A549 (cell line): Measurements from ENCODE around the gene PDE4D. TPM values are rescaled to one million over a fixed set of nuclear protein-coding genes. Genes with fewer than 3 reads are reported as not detected.

ENCODE experiments used
- ATAC-seq, 2 experiments: fragments of 200-7000 bp in 1 of 2; fragments of >200 bp in 1 of 2; cut with Nextera tagmentation in 1 of 2; cut with Tn5 transposase in 1 of 2; 3 replicates each; pipeline versions ENCODE4 v1.8.0 to v1.9.1; 2018 to 2020; ENCODE audit warnings: mild to moderate bottlenecking in 1 of 2, moderate library complexity in 1 of 2
- CTCF ChIA-PET: fragments of 300-600 bp; sonication (Branson Sonifier 250); formaldehyde crosslinking; extraction: SDS; loops from one replicate; lab custom pipeline; 2021; ENCODE audit warnings: antibody characterized with exemption, inconsistent platforms; lab: Yijun Ruan, JAX
- POLR2A ChIA-PET: fragments of 350-600 bp; formaldehyde crosslinking; extraction: SDS; loops from one replicate; lab custom pipeline; 2021; ENCODE audit warnings: antibody characterized with exemption, inconsistent platforms; lab: Yijun Ruan, JAX
- DNase-seq, 2 experiments: peaks; one replicate each; pipeline versions ENCODE4 v3.0.0 to v3.0.0-alpha.2; 2011 to 2016; ENCODE audit warnings: low read depth in 1 of 2, low spot score in 1 of 2
- FAIRE-seq: peaks from 2 replicates; lab custom pipeline; 2011; peaks lifted over from hg19 to GRCh38; lab: Jason Lieb, UNC
- H3K27ac ChIP-seq, 2 experiments: fragments of >200 bp; sonication (Bioruptor Twin); formaldehyde crosslinking; 3 replicates each; pipeline ENCODE4 v1.5.1; 2016 to 2017
- H3K4me1 ChIP-seq: fragments of >200 bp; sonication (Bioruptor Twin); formaldehyde crosslinking; 3 replicates; pipeline ENCODE4 v1.6.1; 2016
- H3K4me2 ChIP-seq: fragments of >200 bp; sonication (Bioruptor Twin); formaldehyde crosslinking; 3 replicates; pipeline ENCODE4 v1.6.1; 2016
- H3K4me3 ChIP-seq: fragments of >200 bp; sonication (Bioruptor Twin); formaldehyde crosslinking; 3 replicates; pipeline ENCODE4 v1.5.1; 2016
- H3K9me3 ChIP-seq: fragments of >200 bp; sonication (Bioruptor Twin); formaldehyde crosslinking; 3 replicates; pipeline ENCODE4 v1.6.1; 2016
- CEBPB ChIP-seq, 2 experiments: fragments of >200 bp in 1 of 2; sonication (Bioruptor Twin) in 1 of 2; formaldehyde crosslinking in 1 of 2; IDR thresholded peaks; 2 replicates each; pipeline ENCODE4 v1.6.1; 2012 to 2016
- EHF ChIP-seq: fragments of 250-450 bp; sonication (Bioruptor Pico); IDR thresholded peaks from 2 replicates; pipeline ENCODE4 v1.5.0; 2020; ENCODE audit warnings: mild to moderate bottlenecking
- ESRRA ChIP-seq: fragments of 150-350 bp; IDR thresholded peaks from 2 replicates; pipeline ENCODE4 v1.6.1; 2014; ENCODE audit warnings: mild to moderate bottlenecking, low read length, borderline replicate concordance
- FOSL2 ChIP-seq, 2 experiments: fragments of 450-650 bp in 1 of 2; fragments of >200 bp in 1 of 2; sonication (Bioruptor Twin) in 1 of 2; formaldehyde crosslinking; IDR thresholded peaks; 2 replicates each; pipeline versions ENCODE4 v1.5.0 to v1.6.1; 2016 to 2020; ENCODE audit warnings: mild to moderate bottlenecking in 1 of 2, moderate library complexity in 1 of 2
- FOXS1 ChIP-seq: fragments of 250-450 bp; sonication (Bioruptor Pico); IDR thresholded peaks from 2 replicates; pipeline ENCODE4 v1.5.0; 2020; ENCODE audit warnings: mild to moderate bottlenecking, moderate library complexity
- GATA3 ChIP-seq: IDR thresholded peaks from 2 replicates; pipeline ENCODE4 v1.6.1; 2012; ENCODE audit warnings: borderline replicate concordance
- HDAC2 ChIP-seq: fragments of 200-600 bp; sonication (generic); IDR thresholded peaks from 2 replicates; pipeline ENCODE4 v1.6.1; 2016
- HEYL ChIP-seq: fragments of 250-450 bp; sonication (Bioruptor Pico); IDR thresholded peaks from 2 replicates; pipeline ENCODE4 v1.8.0; 2021; ENCODE audit warnings: mild to moderate bottlenecking, moderate library complexity
- HOXB5 ChIP-seq: fragments of 250-450 bp; sonication (Bioruptor Pico); IDR thresholded peaks from 2 replicates; pipeline ENCODE4 v1.5.0; 2020; ENCODE audit warnings: mild to moderate bottlenecking, moderate library complexity
- MAFK ChIP-seq: fragments of 450-650 bp; IDR thresholded peaks from 2 replicates; pipeline ENCODE4 v1.6.1; 2014; ENCODE audit not compliant: partially characterized antibody
- MAZ ChIP-seq: fragments of 150-350 bp; IDR thresholded peaks from 2 replicates; pipeline ENCODE4 v1.6.1; 2014; ENCODE audit warnings: antibody characterized with exemption, low read depth, low read length, borderline replicate concordance
- MYC ChIP-seq: IDR thresholded peaks from 2 replicates; pipeline ENCODE4 v1.6.1; 2012; ENCODE audit warnings: mild to moderate bottlenecking, inconsistent platforms, low read length, improper control_type of control experiment, borderline replicate concordance
- NPAS2 ChIP-seq: fragments of 250-450 bp; sonication (Bioruptor Pico); IDR thresholded peaks from 2 replicates; pipeline ENCODE4 v1.8.0; 2022; ENCODE audit warnings: mild to moderate bottlenecking, moderate library complexity, borderline replicate concordance
- NR3C1 ChIP-seq: fragments of >200 bp; sonication (Bioruptor Twin); formaldehyde crosslinking; IDR thresholded peaks from 3 replicates; pipeline ENCODE4 v1.6.1; 2017
- PHF8 ChIP-seq: fragments of 200-600 bp; sonication (generic); IDR thresholded peaks from 2 replicates; pipeline ENCODE4 v1.6.1; 2016; ENCODE audit warnings: low read depth, mild to moderate bottlenecking, antibody characterized with exemption, moderate library complexity, borderline replicate concordance
- POLR2A ChIP-seq: IDR thresholded peaks from 2 replicates; pipeline ENCODE4 v1.6.1; 2012; ENCODE audit warnings: mild to moderate bottlenecking, low read length
- RAD21 ChIP-seq, 2 experiments: fragments of >200 bp in 1 of 2; sonication (Bioruptor Twin) in 1 of 2; formaldehyde crosslinking in 1 of 2; IDR thresholded peaks in 1 of 2; conservative IDR thresholded peaks in 1 of 2; 2 replicates in 1 of 2; 3 replicates in 1 of 2; pipeline ENCODE4 v1.6.1; 2012 to 2018; ENCODE audit warnings: inconsistent platforms in 1 of 2
- RARB ChIP-seq: fragments of 250-450 bp; sonication (Bioruptor Pico); IDR thresholded peaks from 2 replicates; pipeline ENCODE4 v1.8.0; 2021; ENCODE audit warnings: mild to moderate bottlenecking, moderate library complexity
- RFX5 ChIP-seq: fragments of 450-650 bp; IDR thresholded peaks from 2 replicates; pipeline ENCODE4 v1.7.1; 2014; ENCODE audit warnings: antibody characterized with exemption, mild to moderate bottlenecking, moderate library complexity
- TP53 ChIP-seq: fragments of 250-450 bp; sonication (Bioruptor Pico); IDR thresholded peaks from 2 replicates; pipeline ENCODE4 v1.5.0; 2021; ENCODE audit warnings: mild to moderate bottlenecking, moderate library complexity
- USF2 ChIP-seq: fragments of 450-650 bp; IDR thresholded peaks from 2 replicates; pipeline ENCODE4 v1.6.1; 2014; ENCODE audit warnings: antibody characterized with exemption
- ZC3H11A ChIP-seq: fragments of 450-650 bp; IDR thresholded peaks from 2 replicates; pipeline ENCODE4 v1.6.1; 2014; ENCODE audit warnings: antibody characterized with exemption, mild to moderate bottlenecking
- WGBS: methylation state at CpG from one replicate; pipeline ENCODE4 v1.1.6; 2017; ENCODE audit errors: missing lambda C conversion rate; 5-methylcytosine and 5-hydroxymethylcytosine counted together
- polyA plus RNA-seq, 4 experiments: library from polyadenylated mRNA; depleted of rRNA in 3 of 4; stranded (reverse); fragments of >200 nt; fragmentation: RNase III in 1 of 4; extraction: RNeasy Plus Mini Kit Qiagen cat#74134 plus additional on column Dnase treatment in 1 of 4; gene quantifications; 2 replicates in 3 of 4; 3 replicates in 1 of 4; pipeline ENCODE4 v1.2.3, GENCODE V29; 2011 to 2017
- TF ChIP-seq, protein P1 (sequence below): IDR thresholded peaks from 2 replicates; pipeline ENCODE4 v1.6.1; 2012; ENCODE audit warnings: low read depth, borderline replicate concordance
- TF ChIP-seq, protein P2 (sequence below): fragments of >200 bp; sonication (Bioruptor Twin); formaldehyde crosslinking; IDR thresholded peaks from 2 replicates; pipeline ENCODE4 v1.6.1; 2016

Gene PDE4D
- polyA plus RNA-seq, 2 of the 4 experiments (the other 2 are of a cell fraction): 74.0 to 213 TPM

DNA sequence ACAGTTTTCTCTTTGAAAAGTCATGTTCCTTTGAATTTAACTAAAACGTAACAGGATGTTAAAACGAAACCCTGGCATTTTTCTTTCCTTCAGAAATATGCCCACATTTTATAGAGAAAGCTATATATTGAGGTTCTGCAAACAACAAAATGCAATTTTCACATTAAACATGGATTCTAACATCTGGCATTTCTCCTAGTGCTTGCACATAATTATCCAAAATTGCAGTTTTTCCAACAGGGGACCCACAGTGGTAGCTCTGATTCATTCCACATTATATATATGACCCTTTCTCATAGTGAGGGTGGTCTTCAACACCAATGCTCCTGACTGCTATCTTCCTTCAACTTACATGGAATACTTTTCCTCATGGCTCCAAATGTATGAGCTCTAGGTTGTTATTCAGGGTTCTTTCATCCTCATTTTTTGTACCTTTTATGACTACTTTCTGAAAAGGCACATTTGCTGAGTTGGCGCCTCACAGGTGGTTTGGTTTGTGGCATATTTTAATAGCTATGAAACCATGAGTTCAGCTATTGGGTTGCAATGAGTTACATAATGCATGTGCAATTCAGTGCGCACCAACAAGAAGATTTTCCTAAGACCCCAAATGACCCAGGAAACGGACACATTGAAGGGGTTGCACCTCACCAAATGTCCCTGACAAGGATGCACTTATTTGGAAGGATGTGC is 758.9 kb downstream of the PDE4D start:
- ChIA-PET CTCF (interaction anchor here (0.6 to 3.0 kb wide), 7 partner anchors 9 to 243 kb away, joined by 3 to 9 read pairs (median 4); no protein-coding TSS in a partner anchor), POLR2A (interaction anchor here (1.0 to 1.1 kb wide), 2 partner anchors 10 kb away, joined by 3 read pairs; no protein-coding TSS in a partner anchor)
- ATAC-seq (no peak), FAIRE-seq (no peak), DNase-seq (no peak)
- Histone ChIP-seq H3K4me1 (peaks cover 97% of the 10 kb centered on the region), H3K9me3 (no peaks in the 10 kb centered on the region), H3K4me3 (no peak overlapping the region), H3K27ac (peak overlapping the region; percentile 84 to 100), H3K4me2 (peak overlapping the region; percentile 44)
- TF ChIP-seq FOXS1 (CRISPR knock-in tag) (no peak), MAFK (peak; percentile 93), HEYL (CRISPR knock-in tag) (no peak), EHF (CRISPR knock-in tag) (0 out of 2 replicates have a peak, but pooled peaks have one; percentile 3)
- WGBS: 76% methylated on average over 5 of the region's 5 CpGs

DNA sequence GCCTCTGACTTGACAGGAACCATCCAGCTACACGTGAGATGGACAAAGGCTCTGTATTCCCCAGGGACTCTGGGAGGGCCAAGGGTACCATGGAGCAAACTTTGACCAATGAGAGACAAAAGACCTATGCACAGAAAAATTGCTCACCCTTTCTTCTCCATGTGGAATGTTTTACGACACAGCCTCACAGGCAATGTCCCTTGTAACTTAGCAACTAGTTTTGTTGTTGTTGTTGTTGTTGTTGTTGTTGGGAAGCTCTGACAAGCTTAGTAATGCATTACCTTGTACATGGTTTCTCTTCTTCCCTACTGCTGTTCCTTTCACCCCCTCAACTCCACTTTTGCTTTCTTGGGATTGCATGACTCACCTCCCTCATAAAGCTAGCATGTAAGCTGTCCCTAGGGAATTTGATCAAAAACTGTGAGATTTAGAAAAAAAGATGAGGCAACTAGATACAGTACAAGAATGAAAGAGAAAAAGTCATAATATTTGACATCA is 759.7 kb downstream of the PDE4D start:
- peak; percentile 72 to 76 for ATAC-seq

DNA sequence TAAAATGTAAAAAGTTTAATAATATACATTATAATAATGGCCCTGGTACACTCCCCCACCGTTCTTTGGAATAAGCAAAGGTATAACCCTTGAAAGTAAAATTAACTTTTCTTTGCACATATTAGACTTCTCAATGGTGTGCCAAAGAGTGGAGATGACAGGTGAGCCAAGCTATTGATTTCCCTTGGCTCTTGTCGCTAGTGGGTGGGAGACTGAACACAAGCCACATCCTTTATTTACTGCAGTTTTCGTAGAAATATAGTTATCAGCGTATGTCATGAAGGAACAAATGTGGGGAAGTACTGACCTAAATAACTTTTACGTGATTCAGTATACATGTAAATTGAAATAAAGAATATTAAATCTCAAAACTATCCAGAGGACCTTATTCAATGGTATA is 761.4 kb downstream of the PDE4D start:
- Histone ChIP-seq H3K4me1 (peaks cover 92% of the 10 kb centered on the region), H3K9me3 (no peaks in the 10 kb centered on the region)
- no peak for ATAC-seq
- CTCF ChIA-PET: interaction anchor here (3.0 kb wide), 1 partner anchor 42 kb away, joined by 9 read pairs; no protein-coding TSS in a partner anchor
- TF ChIP-seq NR3C1: no peak
- no peak for TF ChIP-seq ESRRA
- no peak for TF ChIP-seq MYC
- TF ChIP-seq HEYL (CRISPR knock-in tag): no peak
- TF ChIP-seq HDAC2: no peak
- TF ChIP-seq, protein P1, sequence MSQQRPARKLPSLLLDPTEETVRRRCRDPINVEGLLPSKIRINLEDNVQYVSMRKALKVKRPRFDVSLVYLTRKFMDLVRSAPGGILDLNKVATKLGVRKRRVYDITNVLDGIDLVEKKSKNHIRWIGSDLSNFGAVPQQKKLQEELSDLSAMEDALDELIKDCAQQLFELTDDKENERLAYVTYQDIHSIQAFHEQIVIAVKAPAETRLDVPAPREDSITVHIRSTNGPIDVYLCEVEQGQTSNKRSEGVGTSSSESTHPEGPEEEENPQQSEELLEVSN: no peak
- TF ChIP-seq ZC3H11A: no peak
- TF ChIP-seq, protein P2, sequence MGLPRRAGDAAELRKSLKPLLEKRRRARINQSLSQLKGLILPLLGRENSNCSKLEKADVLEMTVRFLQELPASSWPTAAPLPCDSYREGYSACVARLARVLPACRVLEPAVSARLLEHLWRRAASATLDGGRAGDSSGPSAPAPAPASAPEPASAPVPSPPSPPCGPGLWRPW: no peak
- no peak for TF ChIP-seq NPAS2 (CRISPR knock-in tag)
- no peak for TF ChIP-seq USF2
- TF ChIP-seq MAZ: no peak
- no peak for TF ChIP-seq FOXS1 (CRISPR knock-in tag)
- TF ChIP-seq HOXB5 (CRISPR knock-in tag): no peak
- TF ChIP-seq PHF8: no peak
- no peak for TF ChIP-seq TP53
- TF ChIP-seq, all 56 proteins: peak for 0
- no peak overlapping the region for H3K4me3 ChIP-seq
- DNase-seq: no peak
- 95% methylated on average over 5 of the region's 5 CpGs for WGBS
- peak overlapping the region; percentile 94 to 100 for H3K27ac ChIP-seq
- no peak for FAIRE-seq
- H3K4me2 ChIP-seq: no peak overlapping the region
- POLR2A ChIA-PET: no interaction called here

More for the DNA sequence above, 759.7 kb downstream of the PDE4D start:
- peak; percentile 96 for FAIRE-seq
- DNase-seq: peak; percentile 58 to 87
- ChIA-PET POLR2A (interaction anchor here (1.0 to 1.1 kb wide), 2 partner anchors 9 to 11 kb away, joined by 3 read pairs; no protein-coding TSS in a partner anchor), CTCF (interaction anchor here (0.6 to 3.0 kb wide), 7 partner anchors 10 to 243 kb away, joined by 3 to 9 read pairs (median 4); no protein-coding TSS in a partner anchor)
- WGBS: 54% methylated on average over 2 of the region's 2 CpGs
- TF ChIP-seq GATA3 (peak; percentile 6; the same call in 1 of the 2 replicates), CEBPB (IDR thresholded peaks at IDR 0.05) (peak in 1 of 2 experiments; percentile 17; a peak in 1 of 4 replicates), FOSL2 (IDR thresholded peaks at IDR 0.05) (0 out of 2 replicates have a peak, but pooled peaks have one; percentile 11), FOSL2 (CRISPR knock-in tag; IDR thresholded peaks at IDR 0.05) (peak; percentile 94), EHF (CRISPR knock-in tag) (0 out of 2 replicates have a peak, but pooled peaks have one; percentile 38), RARB (CRISPR knock-in tag) (no peak), POLR2A (no peak), RFX5 (no peak), RAD21 (conservative IDR thresholded peaks at IDR 0.05 in 1 of 2, IDR thresholded peaks at IDR 0.05 in 1 of 2) (peak in 1 of 2 experiments; percentile 14; a peak in 1 of 5 replicates)
- peak overlapping the region; percentile 44 for H3K4me2 ChIP-seq
- peaks cover 97% of the 10 kb centered on the region for H3K4me1 ChIP-seq
- no peak overlapping the region for H3K4me3 ChIP-seq
- H3K9me3 ChIP-seq: no peaks in the 10 kb centered on the region
- H3K27ac ChIP-seq: peak overlapping the region; percentile 84 to 100
